ENCODE data around the gene CLEC16A. TPM values are rescaled to one million over a fixed set of nuclear protein-coding genes. Genes with fewer than 3 reads are reported as not detected.

The CLEC16A gene
- total and polyA plus RNA-seq, 2 donors (not counting 1 experiment from before 2014, with no cell fraction given): 21.9 to 79.5 TPM

DNA sequence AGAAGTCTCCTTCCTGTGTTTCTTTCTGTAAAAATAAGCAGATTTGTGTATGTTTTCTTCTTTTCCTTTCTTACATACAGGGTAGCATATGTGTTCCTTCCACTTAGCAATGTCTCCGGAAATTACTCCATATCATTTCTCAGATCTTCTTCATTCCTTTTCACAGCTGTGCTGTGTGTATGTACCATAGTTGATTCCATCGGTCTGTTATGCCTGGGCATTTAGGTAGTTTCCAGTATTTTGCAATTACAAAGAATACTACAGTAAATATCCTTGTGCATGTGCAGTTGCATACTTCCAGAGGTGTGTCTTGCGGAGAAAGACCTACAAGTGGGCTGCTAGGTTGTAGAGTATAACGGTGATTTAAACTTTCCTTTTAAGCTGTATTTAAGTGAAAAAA, 69.8 kb downstream of the CLEC16A start:
- H3K36me3 ChIP-seq (replicated peaks in 1 of 2; ENCODE audit: control extremely low read depth in 1 of 2, control insufficient read depth in 1 of 2, extremely low read depth in 1 of 2, insufficient read depth in 2 of 2, low read length in 1 of 2): peaks cover 0 to 13% of the 10 kb centered on the region in 2 experiments
- Mint-ChIP-seq H3K4me1 (no peaks in the 10 kb centered on the region), H3K4me3 (no peak overlapping the region), H3K27ac (no peak overlapping the region), H3K27me3 (no peaks in the 10 kb centered on the region), H3K9me3 (ENCODE audit: insufficient read depth) (no peaks in the 10 kb centered on the region)
- TF ChIP-seq, protein P1, sequence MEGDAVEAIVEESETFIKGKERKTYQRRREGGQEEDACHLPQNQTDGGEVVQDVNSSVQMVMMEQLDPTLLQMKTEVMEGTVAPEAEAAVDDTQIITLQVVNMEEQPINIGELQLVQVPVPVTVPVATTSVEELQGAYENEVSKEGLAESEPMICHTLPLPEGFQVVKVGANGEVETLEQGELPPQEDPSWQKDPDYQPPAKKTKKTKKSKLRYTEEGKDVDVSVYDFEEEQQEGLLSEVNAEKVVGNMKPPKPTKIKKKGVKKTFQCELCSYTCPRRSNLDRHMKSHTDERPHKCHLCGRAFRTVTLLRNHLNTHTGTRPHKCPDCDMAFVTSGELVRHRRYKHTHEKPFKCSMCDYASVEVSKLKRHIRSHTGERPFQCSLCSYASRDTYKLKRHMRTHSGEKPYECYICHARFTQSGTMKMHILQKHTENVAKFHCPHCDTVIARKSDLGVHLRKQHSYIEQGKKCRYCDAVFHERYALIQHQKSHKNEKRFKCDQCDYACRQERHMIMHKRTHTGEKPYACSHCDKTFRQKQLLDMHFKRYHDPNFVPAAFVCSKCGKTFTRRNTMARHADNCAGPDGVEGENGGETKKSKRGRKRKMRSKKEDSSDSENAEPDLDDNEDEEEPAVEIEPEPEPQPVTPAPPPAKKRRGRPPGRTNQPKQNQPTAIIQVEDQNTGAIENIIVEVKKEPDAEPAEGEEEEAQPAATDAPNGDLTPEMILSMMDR (IDR thresholded peaks at IDR 0.05): no peak
- no peak for TF ChIP-seq EZH2 (IDR thresholded peaks at IDR 0.05; ENCODE audit: borderline replicate concordance, insufficient read depth, low read depth, low read length, poor library complexity, severe bottlenecking)
- no peaks in the 10 kb centered on the region for H3K27me3 ChIP-seq (replicated peaks in 1 of 4; ENCODE audit: control extremely low read depth in 1 of 4, control insufficient read depth in 3 of 4, insufficient read depth in 4 of 4, low read length in 3 of 4)
- H3K4me3 ChIP-seq (ENCODE audit: control extremely low read depth in 1 of 5, extremely low read depth in 1 of 5, insufficient read depth in 1 of 5, low read depth in 2 of 5, low read length in 4 of 5): no peak overlapping the region
- no peak overlapping the region for H2AFZ ChIP-seq (ENCODE audit: insufficient read depth, low read depth, low read length, poor library complexity, severe bottlenecking)
- H3K79me2 ChIP-seq (ENCODE audit: control insufficient read depth, insufficient read depth, low read length): no peaks in the 10 kb centered on the region
- intact Hi-C loops (cut with micrococcal nuclease): no loop called here
- WGBS (ENCODE audit: insufficient coverage): no CpG with 5 or more reads among the region's 4 CpGs
- ATAC-seq (ENCODE audit: low read depth): no peak
- CTCF ChIA-PET: no interaction called here
- no peaks in the 10 kb centered on the region for H3K9me3 ChIP-seq (ENCODE audit: control extremely low read depth in 1 of 3, control insufficient read depth in 2 of 3, insufficient read depth in 1 of 3, low read length in 2 of 3)
- no peak for DNase-seq
- POLR2A ChIA-PET: interaction anchor here (0.6 kb wide), 1 partner anchor 974 kb away, joined by 4 read pairs; no protein-coding TSS in a partner anchor
- no peaks in the 10 kb centered on the region for H3K4me1 ChIP-seq (ENCODE audit: control insufficient read depth in 2 of 2, insufficient read depth in 2 of 2, low read length in 2 of 2)
- H3K9ac ChIP-seq (ENCODE audit: low read length): no peak overlapping the region
- H4K20me1 ChIP-seq (ENCODE audit: control insufficient read depth, insufficient read depth, low read length, poor library complexity, severe bottlenecking): peaks cover 7% of the 10 kb centered on the region
- no peak overlapping the region for H3K4me2 ChIP-seq (replicated peaks; ENCODE audit: low read depth, low read length, poor library complexity, severe bottlenecking)
- no peak overlapping the region for H3K27ac ChIP-seq (ENCODE audit: low read length in 2 of 2)

DNA sequence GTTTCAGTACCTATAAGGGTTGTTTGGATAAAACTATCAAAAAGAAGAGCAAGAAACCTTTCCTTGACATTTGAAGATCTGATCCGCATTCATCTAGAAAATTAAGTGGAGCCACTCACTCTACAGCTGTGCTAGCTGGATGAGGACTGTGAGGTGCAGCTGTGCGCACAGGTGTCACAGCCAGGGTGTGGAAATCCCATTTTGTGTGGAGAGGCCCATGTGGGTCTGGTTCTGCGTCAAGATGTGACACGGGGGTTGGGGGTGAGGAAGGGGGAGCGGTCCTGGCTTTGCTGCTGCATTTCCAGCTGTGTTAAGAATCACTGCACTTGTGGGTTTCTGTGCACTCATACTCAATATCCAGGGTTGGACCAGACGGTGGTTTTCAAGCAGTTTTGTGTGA, 70.7 kb downstream of the CLEC16A start:
- Histone ChIP-seq H3K4me2 (replicated peaks; ENCODE audit: low read depth, low read length, poor library complexity, severe bottlenecking) (no peak overlapping the region), H3K4me3 (ENCODE audit: control extremely low read depth in 1 of 5, extremely low read depth in 1 of 5, insufficient read depth in 1 of 5, low read depth in 2 of 5, low read length in 4 of 5) (no peak overlapping the region), H3K36me3 (replicated peaks in 1 of 2; ENCODE audit: control extremely low read depth in 1 of 2, control insufficient read depth in 1 of 2, extremely low read depth in 1 of 2, insufficient read depth in 2 of 2, low read length in 1 of 2) (peaks cover 0 to 15% of the 10 kb centered on the region in 2 experiments), H3K4me1 (ENCODE audit: control insufficient read depth in 2 of 2, insufficient read depth in 2 of 2, low read length in 2 of 2) (no peaks in the 10 kb centered on the region), H3K27ac (ENCODE audit: low read length in 2 of 2) (no peak overlapping the region), H3K27me3 (replicated peaks in 1 of 4; ENCODE audit: control extremely low read depth in 1 of 4, control insufficient read depth in 3 of 4, insufficient read depth in 4 of 4, low read length in 3 of 4) (no peaks in the 10 kb centered on the region), H4K20me1 (ENCODE audit: control insufficient read depth, insufficient read depth, low read length, poor library complexity, severe bottlenecking) (peaks cover 4% of the 10 kb centered on the region), H3K9ac (ENCODE audit: low read length) (no peak overlapping the region), H3K79me2 (ENCODE audit: control insufficient read depth, insufficient read depth, low read length) (no peaks in the 10 kb centered on the region), H2AFZ (ENCODE audit: insufficient read depth, low read depth, low read length, poor library complexity, severe bottlenecking) (no peak overlapping the region), H3K9me3 (ENCODE audit: control extremely low read depth in 1 of 3, control insufficient read depth in 2 of 3, insufficient read depth in 1 of 3, low read length in 2 of 3) (no peaks in the 10 kb centered on the region)
- 97% methylated on average over 5 of the region's 6 CpGs for WGBS (ENCODE audit: insufficient coverage)
- no peaks in the 10 kb centered on the region for H3K27me3 Mint-ChIP-seq
- no peak for DNase-seq
- H3K4me3 Mint-ChIP-seq: no peak overlapping the region
- ATAC-seq (ENCODE audit: low read depth): no peak
- POLR2A ChIA-PET: no interaction called here
- H3K4me1 Mint-ChIP-seq: no peaks in the 10 kb centered on the region
- CTCF ChIA-PET: interaction anchor here (0.6 to 1.1 kb wide), 2 partner anchors 32 to 518 kb away, joined by 3 read pairs; no protein-coding TSS in a partner anchor
- intact Hi-C loops (cut with micrococcal nuclease): no loop called here
- no peaks in the 10 kb centered on the region for H3K9me3 Mint-ChIP-seq (ENCODE audit: insufficient read depth)
- H3K27ac Mint-ChIP-seq: no peak overlapping the region
- TF ChIP-seq, protein P1 (IDR thresholded peaks at IDR 0.05): no peak
- no peak for TF ChIP-seq EZH2 (IDR thresholded peaks at IDR 0.05; ENCODE audit: borderline replicate concordance, insufficient read depth, low read depth, low read length, poor library complexity, severe bottlenecking)
